Liver (tissue), 9 donors: ENCODE results near the gene MUC2. TPM values are rescaled to one million over a fixed set of nuclear protein-coding genes. Genes with fewer than 3 reads are reported as not detected.

ENCODE experiments used
- DNase-seq: peaks from one replicate; pipeline ENCODE4 v3.0.0-alpha.2; 2017; ENCODE audit warnings: low spot score
- H3K27ac ChIP-seq, 2 donors: one replicate each; pipeline ENCODE4 v1.7.0; 2013; ENCODE audit warnings: inconsistent platforms in 2 of 2, low read length in 2 of 2, control low read depth in 1 of 2, low read depth in 1 of 2, mild to moderate bottlenecking in 1 of 2
- H3K27me3 ChIP-seq, 4 donors: one replicate each; pipeline versions ENCODE4 v1.6.1 to v1.7.0; 2013; ENCODE audit warnings: low read length in 3 of 4, inconsistent platforms in 1 of 4, mild to moderate bottlenecking in 1 of 4, moderate library complexity in 1 of 4; ENCODE audit not compliant: control insufficient read depth in 4 of 4, insufficient read depth in 4 of 4
- H3K36me3 ChIP-seq, 4 donors: one replicate each; pipeline versions ENCODE4 v1.6.1 to v1.7.0; 2013; ENCODE audit warnings: low read length in 3 of 4, mild to moderate bottlenecking in 3 of 4, low read depth in 1 of 4, moderate library complexity in 1 of 4; ENCODE audit not compliant: control insufficient read depth in 4 of 4, insufficient read depth in 3 of 4
- H3K4me1 ChIP-seq, 4 donors: one replicate each; pipeline versions ENCODE4 v1.6.1 to v1.7.0; 2013; ENCODE audit warnings: low read length in 3 of 4, mild to moderate bottlenecking in 3 of 4, moderate library complexity in 1 of 4; ENCODE audit not compliant: control insufficient read depth in 4 of 4, insufficient read depth in 4 of 4
- H3K4me3 ChIP-seq, 3 donors: one replicate each; pipeline versions ENCODE4 v1.6.1 to v1.7.0; 2013; ENCODE audit warnings: low read length in 3 of 3, control low read depth in 1 of 3, low read depth in 1 of 3, mild to moderate bottlenecking in 1 of 3
- H3K9ac ChIP-seq, 2 donors: one replicate each; pipeline ENCODE4 v1.7.0; 2013; ENCODE audit warnings: low read length in 2 of 2, mild to moderate bottlenecking in 2 of 2, moderate library complexity in 2 of 2, control low read depth in 1 of 2, low read depth in 1 of 2
- H3K9me3 ChIP-seq, 4 donors: one replicate each; pipeline versions ENCODE4 v1.6.1 to v1.7.0; 2013; ENCODE audit warnings: low read length in 3 of 4; ENCODE audit not compliant: control insufficient read depth in 4 of 4
- EGR1 ChIP-seq, 2 donors: IDR thresholded peaks; 2 replicates each; pipeline ENCODE4 v1.6.1; 2016 to 2018; ENCODE audit warnings: antibody characterized with exemption in 2 of 2, low read depth in 2 of 2
- FOXA1 ChIP-seq: IDR thresholded peaks from 2 replicates; pipeline ENCODE4 v1.6.1; 2016; ENCODE audit warnings: antibody characterized with exemption
- FOXA2 ChIP-seq: IDR thresholded peaks from 2 replicates; pipeline ENCODE4 v1.6.1; 2016; ENCODE audit warnings: antibody characterized with exemption
- GABPA ChIP-seq, 2 donors: IDR thresholded peaks in 1 of 2; conservative IDR thresholded peaks in 1 of 2; 2 replicates each; pipeline ENCODE4 v1.6.1; 2016; ENCODE audit warnings: antibody characterized with exemption in 2 of 2, mild to moderate bottlenecking in 1 of 2, moderate library complexity in 1 of 2
- HNF4G ChIP-seq: IDR thresholded peaks from 2 replicates; pipeline ENCODE4 v1.6.1; 2016; ENCODE audit warnings: antibody characterized with exemption
- JUND ChIP-seq, 2 donors: IDR thresholded peaks; 2 replicates each; pipeline ENCODE4 v1.6.1; 2016; ENCODE audit warnings: antibody characterized with exemption in 2 of 2
- NR2F2 ChIP-seq: IDR thresholded peaks from 2 replicates; pipeline ENCODE4 v1.6.1; 2016; ENCODE audit warnings: antibody characterized with exemption
- RXRA ChIP-seq, 2 donors: IDR thresholded peaks; 2 replicates each; pipeline ENCODE4 v1.6.1; 2017 to 2018; ENCODE audit warnings: antibody characterized with exemption in 2 of 2, mild to moderate bottlenecking in 1 of 2
- SP1 ChIP-seq: IDR thresholded peaks from 2 replicates; pipeline ENCODE4 v1.6.1; 2018; ENCODE audit warnings: antibody characterized with exemption, mild to moderate bottlenecking
- TAF1 ChIP-seq: conservative IDR thresholded peaks from 2 replicates; pipeline ENCODE4 v1.6.1; 2016; ENCODE audit warnings: antibody characterized with exemption, mild to moderate bottlenecking
- YY1 ChIP-seq: IDR thresholded peaks from 2 replicates; pipeline ENCODE4 v1.6.1; 2016; ENCODE audit warnings: antibody characterized with exemption, mild to moderate bottlenecking
- WGBS: extraction: QIAGEN DNeasy Blood & Tissue Kit; methylation state at CpG from one replicate; pipeline ENCODE4 v1.1.7; 2013; 5-methylcytosine and 5-hydroxymethylcytosine counted together
- polyA plus RNA-seq, 2 donors: library from polyadenylated mRNA; stranded (reverse) in 1 of 2; unstranded in 1 of 2; fragments of 200-250 nt in 1 of 2; fragments of >200 nt in 1 of 2; fragmentation: Nextera tagmentation in 1 of 2; extraction: Ambion mirVana in 1 of 2; gene quantifications; one replicate each; pipeline versions ENCODE4 v1.2.1 to v1.2.3, GENCODE V29; 2013 to 2015
- total RNA-seq, 2 donors: library from RNA; depleted of rRNA; stranded (reverse); fragments of >200 nt; gene quantifications; one replicate each; pipeline ENCODE4 v1.2.3, GENCODE V29; 2014
- TF ChIP-seq, protein P1 (sequence below): IDR thresholded peaks from 2 replicates; pipeline ENCODE4 v1.6.1; 2016; ENCODE audit warnings: antibody characterized with exemption
- TF ChIP-seq, protein P2 (sequence below): IDR thresholded peaks from 2 replicates; pipeline ENCODE4 v1.6.1; 2016; ENCODE audit warnings: antibody characterized with exemption
- TF ChIP-seq, protein P3 (sequence below): fragments of 150-350 bp; IDR thresholded peaks from 2 replicates; pipeline ENCODE4 v1.5.1; 2017; ENCODE audit warnings: improper control_type of control experiment, low read depth, low read length; ENCODE audit not compliant: missing input control
- TF ChIP-seq, protein P4 (sequence below): IDR thresholded peaks from 2 replicates; pipeline ENCODE4 v1.6.1; 2016; ENCODE audit warnings: antibody characterized with exemption, mild to moderate bottlenecking
- donor health status: healthy.
- donor health status: healthy.
- donor health status: healthy.
- donor health status: healthy.
- donor health status: healthy.

MUC2 gene
- total and polyA plus RNA-seq, 4 donors: under 0.01 TPM; not detected in 3

DNA sequence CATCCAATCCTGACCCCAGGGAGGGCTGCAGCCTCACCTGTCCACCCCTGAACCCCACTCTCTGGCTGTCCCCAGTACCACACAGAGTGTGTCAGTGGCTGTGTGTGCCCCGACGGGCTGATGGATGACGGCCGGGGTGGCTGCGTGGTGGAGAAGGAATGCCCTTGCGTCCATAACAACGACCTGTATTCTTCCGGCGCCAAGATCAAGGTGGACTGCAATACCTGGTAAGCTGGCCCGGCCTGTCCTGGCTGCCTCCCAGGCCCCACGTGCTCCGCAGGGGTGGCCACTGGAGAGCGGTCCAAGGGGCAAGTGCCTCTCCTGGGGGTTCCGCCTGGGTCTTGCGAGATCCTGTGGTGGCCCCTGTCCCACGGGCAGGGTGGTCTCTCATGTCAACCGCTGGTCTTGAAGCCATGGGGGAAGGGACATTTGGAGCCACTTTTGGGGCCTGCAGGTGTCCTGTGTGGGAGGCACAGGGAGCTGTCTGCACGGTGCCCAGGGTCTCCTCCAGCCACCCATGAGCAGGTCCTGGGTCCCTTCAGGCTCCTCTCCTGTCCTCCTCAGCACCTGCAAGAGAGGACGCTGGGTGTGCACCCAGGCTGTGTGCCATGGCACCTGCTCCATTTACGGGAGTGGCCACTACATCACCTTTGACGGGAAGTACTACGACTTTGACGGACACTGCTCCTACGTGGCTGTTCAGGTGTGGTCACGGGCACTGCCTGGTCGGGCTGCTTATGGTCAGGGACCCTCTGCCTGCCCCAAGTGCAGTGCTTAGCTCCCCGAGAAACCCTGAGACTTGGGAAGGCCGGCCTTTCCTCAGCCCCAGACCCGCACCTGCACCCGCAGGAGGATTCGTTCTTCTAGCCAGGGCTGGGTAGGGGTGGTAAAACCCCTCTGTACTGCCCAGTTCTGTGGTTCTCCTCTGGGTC is 11.8 kb downstream of the MUC2 start:
- WGBS: 86% methylated on average over 31 of the region's 31 CpGs
- TF ChIP-seq, protein P1, sequence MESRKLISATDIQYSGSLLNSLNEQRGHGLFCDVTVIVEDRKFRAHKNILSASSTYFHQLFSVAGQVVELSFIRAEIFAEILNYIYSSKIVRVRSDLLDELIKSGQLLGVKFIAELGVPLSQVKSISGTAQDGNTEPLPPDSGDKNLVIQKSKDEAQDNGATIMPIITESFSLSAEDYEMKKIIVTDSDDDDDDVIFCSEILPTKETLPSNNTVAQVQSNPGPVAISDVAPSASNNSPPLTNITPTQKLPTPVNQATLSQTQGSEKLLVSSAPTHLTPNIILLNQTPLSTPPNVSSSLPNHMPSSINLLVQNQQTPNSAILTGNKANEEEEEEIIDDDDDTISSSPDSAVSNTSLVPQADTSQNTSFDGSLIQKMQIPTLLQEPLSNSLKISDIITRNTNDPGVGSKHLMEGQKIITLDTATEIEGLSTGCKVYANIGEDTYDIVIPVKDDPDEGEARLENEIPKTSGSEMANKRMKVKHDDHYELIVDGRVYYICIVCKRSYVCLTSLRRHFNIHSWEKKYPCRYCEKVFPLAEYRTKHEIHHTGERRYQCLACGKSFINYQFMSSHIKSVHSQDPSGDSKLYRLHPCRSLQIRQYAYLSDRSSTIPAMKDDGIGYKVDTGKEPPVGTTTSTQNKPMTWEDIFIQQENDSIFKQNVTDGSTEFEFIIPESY: no peak
- TF ChIP-seq FOXA1 (no peak), TAF1 (no peak), SP1 (no peak), NR2F2 (no peak), YY1 (no peak), RXRA (IDR thresholded peaks at IDR 0.05) (no peak), HNF4G (no peak), GABPA (IDR thresholded peaks at IDR 0.05 in 1 of 2, conservative IDR thresholded peaks at IDR 0.05 in 1 of 2) (no peak), FOXA2 (no peak), EGR1 (IDR thresholded peaks at IDR 0.05; ENCODE audit: low read depth in 2 of 2) (no peak)
- TF ChIP-seq, protein P2, sequence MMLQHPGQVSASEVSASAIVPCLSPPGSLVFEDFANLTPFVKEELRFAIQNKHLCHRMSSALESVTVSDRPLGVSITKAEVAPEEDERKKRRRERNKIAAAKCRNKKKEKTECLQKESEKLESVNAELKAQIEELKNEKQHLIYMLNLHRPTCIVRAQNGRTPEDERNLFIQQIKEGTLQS: no peak
- TF ChIP-seq, protein P3, sequence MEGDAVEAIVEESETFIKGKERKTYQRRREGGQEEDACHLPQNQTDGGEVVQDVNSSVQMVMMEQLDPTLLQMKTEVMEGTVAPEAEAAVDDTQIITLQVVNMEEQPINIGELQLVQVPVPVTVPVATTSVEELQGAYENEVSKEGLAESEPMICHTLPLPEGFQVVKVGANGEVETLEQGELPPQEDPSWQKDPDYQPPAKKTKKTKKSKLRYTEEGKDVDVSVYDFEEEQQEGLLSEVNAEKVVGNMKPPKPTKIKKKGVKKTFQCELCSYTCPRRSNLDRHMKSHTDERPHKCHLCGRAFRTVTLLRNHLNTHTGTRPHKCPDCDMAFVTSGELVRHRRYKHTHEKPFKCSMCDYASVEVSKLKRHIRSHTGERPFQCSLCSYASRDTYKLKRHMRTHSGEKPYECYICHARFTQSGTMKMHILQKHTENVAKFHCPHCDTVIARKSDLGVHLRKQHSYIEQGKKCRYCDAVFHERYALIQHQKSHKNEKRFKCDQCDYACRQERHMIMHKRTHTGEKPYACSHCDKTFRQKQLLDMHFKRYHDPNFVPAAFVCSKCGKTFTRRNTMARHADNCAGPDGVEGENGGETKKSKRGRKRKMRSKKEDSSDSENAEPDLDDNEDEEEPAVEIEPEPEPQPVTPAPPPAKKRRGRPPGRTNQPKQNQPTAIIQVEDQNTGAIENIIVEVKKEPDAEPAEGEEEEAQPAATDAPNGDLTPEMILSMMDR: no peak
- DNase-seq: no peak
- H3K9ac ChIP-seq: no peak overlapping the region
- no peak overlapping the region for H3K4me3 ChIP-seq
- no peaks in the 10 kb centered on the region for H3K9me3 ChIP-seq
- H3K27ac ChIP-seq: no peak overlapping the region
- no peaks in the 10 kb centered on the region for H3K4me1 ChIP-seq
- no peaks in the 10 kb centered on the region for H3K36me3 ChIP-seq
- no peaks in the 10 kb centered on the region for H3K27me3 ChIP-seq

DNA sequence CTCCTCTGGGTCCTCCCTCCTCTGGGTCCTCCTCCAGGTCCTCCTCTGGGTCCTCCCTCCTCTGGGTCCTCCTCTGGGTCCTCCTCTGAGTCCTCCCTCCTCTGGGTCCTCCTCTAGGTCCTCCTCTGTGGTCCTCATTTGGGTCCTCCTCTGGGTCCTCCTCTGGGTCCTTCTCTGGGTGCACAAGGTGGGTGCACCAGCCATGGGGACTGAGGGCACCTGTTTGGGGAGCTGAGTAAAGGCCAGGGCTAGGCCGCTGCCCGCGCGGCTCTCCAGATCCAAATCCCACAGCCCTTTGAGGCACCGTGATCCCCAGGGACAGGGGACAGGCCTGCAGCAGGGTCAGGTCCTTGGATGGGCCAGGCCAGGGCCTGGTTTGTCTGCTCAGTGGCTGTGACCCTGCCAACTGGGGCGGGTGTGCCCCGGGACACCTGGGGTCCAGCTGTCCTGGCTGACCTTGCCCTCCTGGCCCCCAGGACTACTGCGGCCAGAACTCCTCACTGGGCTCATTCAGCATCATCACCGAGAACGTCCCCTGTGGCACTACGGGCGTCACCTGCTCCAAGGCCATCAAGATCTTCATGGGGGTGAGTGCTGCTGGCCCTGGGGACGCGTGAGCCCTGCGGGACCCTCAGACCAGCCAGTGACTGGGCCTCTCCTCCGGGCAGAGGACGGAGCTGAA is 12.7 kb downstream of the MUC2 start:
- H3K4me1 ChIP-seq: no peaks in the 10 kb centered on the region
- no peak for DNase-seq
- H3K9me3 ChIP-seq: no peaks in the 10 kb centered on the region
- no peak overlapping the region for H3K27ac ChIP-seq
- H3K9ac ChIP-seq: no peak overlapping the region
- no peak overlapping the region for H3K4me3 ChIP-seq
- no peaks in the 10 kb centered on the region for H3K27me3 ChIP-seq
- WGBS: 95% methylated on average over 17 of the region's 17 CpGs
- H3K36me3 ChIP-seq: no peaks in the 10 kb centered on the region
- no peak for TF ChIP-seq HNF4G
- TF ChIP-seq JUND (IDR thresholded peaks at IDR 0.05): no peak
- TF ChIP-seq YY1: no peak
- TF ChIP-seq SP1: no peak
- TF ChIP-seq, protein P2: no peak
- no peak for TF ChIP-seq GABPA (IDR thresholded peaks at IDR 0.05 in 1 of 2, conservative IDR thresholded peaks at IDR 0.05 in 1 of 2)
- TF ChIP-seq NR2F2: no peak
- TF ChIP-seq EGR1 (IDR thresholded peaks at IDR 0.05; ENCODE audit: low read depth in 2 of 2): no peak
- TF ChIP-seq, protein P3: no peak
- TF ChIP-seq FOXA1: no peak
- TF ChIP-seq FOXA2: no peak
- TF ChIP-seq, protein P1: no peak
- no peak for TF ChIP-seq RXRA (IDR thresholded peaks at IDR 0.05)
- TF ChIP-seq, protein P4, sequence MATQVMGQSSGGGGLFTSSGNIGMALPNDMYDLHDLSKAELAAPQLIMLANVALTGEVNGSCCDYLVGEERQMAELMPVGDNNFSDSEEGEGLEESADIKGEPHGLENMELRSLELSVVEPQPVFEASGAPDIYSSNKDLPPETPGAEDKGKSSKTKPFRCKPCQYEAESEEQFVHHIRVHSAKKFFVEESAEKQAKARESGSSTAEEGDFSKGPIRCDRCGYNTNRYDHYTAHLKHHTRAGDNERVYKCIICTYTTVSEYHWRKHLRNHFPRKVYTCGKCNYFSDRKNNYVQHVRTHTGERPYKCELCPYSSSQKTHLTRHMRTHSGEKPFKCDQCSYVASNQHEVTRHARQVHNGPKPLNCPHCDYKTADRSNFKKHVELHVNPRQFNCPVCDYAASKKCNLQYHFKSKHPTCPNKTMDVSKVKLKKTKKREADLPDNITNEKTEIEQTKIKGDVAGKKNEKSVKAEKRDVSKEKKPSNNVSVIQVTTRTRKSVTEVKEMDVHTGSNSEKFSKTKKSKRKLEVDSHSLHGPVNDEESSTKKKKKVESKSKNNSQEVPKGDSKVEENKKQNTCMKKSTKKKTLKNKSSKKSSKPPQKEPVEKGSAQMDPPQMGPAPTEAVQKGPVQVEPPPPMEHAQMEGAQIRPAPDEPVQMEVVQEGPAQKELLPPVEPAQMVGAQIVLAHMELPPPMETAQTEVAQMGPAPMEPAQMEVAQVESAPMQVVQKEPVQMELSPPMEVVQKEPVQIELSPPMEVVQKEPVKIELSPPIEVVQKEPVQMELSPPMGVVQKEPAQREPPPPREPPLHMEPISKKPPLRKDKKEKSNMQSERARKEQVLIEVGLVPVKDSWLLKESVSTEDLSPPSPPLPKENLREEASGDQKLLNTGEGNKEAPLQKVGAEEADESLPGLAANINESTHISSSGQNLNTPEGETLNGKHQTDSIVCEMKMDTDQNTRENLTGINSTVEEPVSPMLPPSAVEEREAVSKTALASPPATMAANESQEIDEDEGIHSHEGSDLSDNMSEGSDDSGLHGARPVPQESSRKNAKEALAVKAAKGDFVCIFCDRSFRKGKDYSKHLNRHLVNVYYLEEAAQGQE: no peak
